Frontal cortex (tissue), 4 donors: ENCODE results near the gene SEC16A. TPM values are rescaled to one million over a fixed set of nuclear protein-coding genes. Genes with fewer than 3 reads are reported as not detected.
A peak's percentile ranks its signal among the peaks of the same experiment; 100 is the strongest.

Source experiments
- DNase-seq, 2 donors: peaks; one replicate each; pipeline ENCODE4 v3.0.0; 2012; ENCODE audit warnings: low spot score in 2 of 2
- FAIRE-seq: peaks from 2 replicates; lab custom pipeline; 2012; peaks lifted over from hg19 to GRCh38; lab: Jason Lieb, UNC
- total RNA-seq: library from RNA; depleted of rRNA; stranded (reverse); fragments of >200 nt; gene quantifications from one replicate; pipeline ENCODE4 v1.2.3, GENCODE V29; 2014
- donor health status: control.
- donor health status: control.
- donor health status: control.

The SEC16A gene
- total RNA-seq, 1 donor from 2014 or later = 9.0 TPM

DNA sequence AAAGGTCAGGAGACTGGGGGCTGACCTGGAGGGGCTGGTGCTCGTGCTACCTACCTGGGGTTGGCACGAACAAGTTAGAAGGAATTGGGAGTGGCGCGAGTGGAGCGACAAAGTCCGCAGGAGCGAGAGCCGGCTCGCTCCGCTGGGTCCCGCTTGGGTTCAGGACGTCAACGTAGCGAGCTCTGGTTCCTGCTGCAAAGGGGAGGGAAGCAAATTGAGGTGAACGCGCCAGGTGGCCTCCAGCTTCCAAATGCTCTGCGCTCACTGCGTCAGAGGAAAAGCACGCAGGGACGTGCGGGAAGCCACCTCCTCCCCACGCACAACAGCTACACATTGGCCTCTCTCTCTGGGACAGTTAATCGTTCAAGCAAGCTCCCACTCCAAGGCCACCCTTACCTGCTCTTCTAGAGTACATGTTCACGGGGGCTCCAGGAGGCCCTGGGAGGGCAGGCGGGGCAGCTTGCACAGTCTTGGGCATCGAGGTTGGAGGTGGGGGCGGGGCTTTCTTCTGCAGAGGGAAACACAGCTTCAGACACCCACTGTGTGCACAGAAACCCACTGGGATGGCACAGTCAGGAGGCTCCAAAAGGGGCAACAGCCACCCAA, 35.6 kb downstream of the SEC16A start:
- FAIRE-seq (no peak), DNase-seq (no peak)

DNA sequence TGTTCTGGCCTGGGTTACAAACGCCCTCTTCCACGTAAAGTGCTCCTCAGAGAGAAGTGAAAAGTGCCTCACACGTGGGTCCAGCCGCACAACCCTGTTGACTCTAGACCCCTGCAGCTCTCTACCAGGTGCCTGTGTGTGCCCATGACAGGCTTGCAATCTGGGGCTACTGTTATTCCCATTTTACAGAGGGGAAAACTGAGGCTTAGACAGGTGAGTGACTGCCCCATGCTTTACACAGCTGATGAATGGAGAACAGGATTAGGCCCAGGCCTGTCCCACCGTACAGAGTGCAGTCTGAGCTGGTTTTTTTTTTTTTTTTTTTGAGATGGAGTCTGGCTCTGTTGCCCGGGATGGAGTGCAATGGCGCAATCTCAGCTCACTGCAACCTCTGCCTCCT, 37.0 kb downstream of the SEC16A start:
- FAIRE-seq (no peak), DNase-seq (no peak)

DNA sequence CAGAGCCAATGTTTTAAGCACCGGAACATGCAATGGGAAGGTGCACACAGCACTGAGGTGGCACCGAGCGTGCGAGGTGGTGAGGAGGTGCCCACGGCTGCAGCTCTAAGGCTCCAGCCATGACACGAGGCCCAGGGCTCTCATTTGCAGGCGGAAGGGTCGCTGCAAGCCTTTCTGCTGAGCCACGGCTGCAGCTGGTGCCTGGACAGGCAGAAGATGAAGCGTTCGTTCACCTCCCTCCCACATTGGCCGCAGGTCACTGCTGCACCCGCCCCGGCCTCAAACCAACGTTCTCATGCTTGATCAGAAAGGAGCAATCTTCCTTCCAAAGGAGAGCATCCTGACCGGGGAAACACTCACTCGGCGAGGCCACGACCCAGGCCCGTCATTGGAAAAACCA, 38.7 kb downstream of the SEC16A start:
- no peak for FAIRE-seq
- no peak for DNase-seq

DNA sequence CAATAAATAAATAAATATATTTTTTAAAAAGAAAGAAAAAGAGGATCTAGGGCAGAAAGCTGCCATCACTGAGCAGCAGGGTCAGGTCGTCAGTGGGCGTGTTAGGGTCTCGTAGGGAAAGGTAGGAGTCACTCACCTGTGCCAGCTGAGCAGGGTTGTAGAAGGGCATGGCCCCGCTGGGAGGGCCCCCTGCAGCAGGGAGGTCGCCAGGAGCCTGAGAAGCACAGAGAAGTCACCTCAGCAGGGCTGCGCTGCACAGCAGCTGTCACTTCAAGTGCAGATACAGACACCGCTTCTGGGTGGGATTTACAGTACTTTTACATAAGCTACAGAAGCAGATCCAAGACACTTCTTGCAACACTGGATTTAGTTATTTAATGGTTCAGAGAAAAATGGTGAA, 39.2 kb downstream of the SEC16A start:
- no peak for DNase-seq
- no peak for FAIRE-seq

DNA sequence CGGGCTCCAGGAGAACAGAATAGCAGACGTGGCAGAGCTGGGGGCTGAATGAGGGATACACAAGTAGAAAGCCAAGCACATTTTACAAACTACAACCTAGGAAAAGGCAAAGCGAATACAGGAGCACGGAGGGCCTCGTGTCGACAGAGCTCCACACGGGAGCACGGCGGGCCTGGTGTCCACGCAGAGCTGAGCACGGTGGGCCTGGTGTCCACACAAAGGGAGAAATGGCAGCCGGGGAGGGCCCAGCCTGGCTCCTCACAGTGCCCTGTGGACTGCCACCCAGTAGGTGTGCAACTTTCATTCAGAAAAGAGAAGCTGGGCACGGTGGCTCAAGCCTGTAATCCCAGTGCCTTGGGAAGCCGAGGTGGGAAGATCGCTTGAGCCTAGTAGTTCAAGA, 39.8 kb downstream of the SEC16A start:
- FAIRE-seq (no peak), DNase-seq (no peak)

DNA sequence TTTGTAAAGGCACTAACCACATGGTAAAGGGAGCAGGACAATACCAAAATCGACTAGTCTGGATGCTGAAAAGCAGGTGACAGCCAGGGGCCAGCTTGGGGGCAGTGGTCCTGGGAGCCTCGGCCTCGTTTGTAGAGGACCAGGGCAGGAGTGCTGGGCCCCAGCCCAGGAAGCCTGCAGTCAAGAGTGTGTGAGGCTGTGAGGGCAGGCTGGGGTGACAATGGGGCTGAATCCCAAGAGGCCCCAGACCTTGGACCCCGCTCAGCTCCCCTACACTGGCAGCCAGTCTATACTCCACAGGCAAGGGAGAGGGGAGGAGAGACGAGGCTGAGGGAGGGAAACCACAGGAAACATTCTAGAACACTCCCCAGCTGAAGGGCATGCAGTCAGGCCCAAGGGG, 40.6 kb downstream of the SEC16A start:
- DNase-seq (no peak), FAIRE-seq (no peak)

DNA sequence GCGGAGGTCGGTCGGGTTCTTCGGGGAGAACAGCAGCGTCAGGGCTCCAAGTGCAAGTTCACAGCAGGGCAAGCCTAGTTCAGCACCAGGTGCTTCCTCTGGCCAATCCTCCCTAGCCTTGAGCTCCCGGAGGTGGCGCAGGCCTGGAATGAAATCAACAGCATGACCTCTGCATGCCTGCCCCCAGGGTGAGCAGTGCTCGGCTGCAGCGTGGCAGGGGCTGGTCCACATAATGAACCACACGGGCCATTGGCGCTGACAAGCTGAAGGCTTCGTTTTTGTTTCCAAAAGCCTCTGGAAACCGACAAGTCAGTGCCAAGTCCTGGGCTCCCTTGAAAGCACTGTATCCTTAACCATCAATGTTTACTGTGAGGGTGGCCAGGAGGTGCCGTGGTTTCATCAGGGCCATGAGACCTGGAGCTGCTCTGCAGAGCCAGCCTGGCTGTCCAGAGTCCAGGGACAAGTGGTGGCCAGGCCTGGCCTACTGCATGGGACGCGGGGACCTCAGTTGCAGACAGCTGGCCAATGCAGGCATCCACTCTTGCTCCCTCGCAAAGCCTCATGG, 41.1 kb downstream of the SEC16A start:
- FAIRE-seq (no peak), DNase-seq (no peak)

DNA sequence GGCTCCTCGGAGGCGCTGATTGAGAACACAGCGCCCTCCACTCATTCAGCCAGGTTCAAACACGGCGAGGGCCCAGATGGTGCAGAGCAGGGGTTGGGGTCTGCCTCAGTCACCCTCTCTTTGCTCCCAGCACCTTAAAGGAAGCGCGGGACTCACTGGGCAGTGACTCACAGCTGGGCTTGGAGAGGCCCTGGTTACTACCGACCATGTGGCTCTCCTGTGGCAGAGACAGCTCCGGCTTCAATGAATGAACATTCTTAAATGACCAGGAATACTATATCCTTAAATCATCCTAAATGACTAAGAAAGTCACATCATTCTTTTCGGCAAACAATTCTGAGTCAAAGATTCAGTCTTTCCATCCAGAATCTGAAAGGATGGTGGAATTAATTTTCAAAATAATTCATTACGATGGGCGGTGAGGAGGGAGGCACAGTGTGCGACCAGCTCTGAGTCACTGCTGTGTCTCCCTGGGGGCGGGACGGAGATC, 41.6 kb downstream of the SEC16A start:
- no peak for DNase-seq
- FAIRE-seq = no peak

DNA sequence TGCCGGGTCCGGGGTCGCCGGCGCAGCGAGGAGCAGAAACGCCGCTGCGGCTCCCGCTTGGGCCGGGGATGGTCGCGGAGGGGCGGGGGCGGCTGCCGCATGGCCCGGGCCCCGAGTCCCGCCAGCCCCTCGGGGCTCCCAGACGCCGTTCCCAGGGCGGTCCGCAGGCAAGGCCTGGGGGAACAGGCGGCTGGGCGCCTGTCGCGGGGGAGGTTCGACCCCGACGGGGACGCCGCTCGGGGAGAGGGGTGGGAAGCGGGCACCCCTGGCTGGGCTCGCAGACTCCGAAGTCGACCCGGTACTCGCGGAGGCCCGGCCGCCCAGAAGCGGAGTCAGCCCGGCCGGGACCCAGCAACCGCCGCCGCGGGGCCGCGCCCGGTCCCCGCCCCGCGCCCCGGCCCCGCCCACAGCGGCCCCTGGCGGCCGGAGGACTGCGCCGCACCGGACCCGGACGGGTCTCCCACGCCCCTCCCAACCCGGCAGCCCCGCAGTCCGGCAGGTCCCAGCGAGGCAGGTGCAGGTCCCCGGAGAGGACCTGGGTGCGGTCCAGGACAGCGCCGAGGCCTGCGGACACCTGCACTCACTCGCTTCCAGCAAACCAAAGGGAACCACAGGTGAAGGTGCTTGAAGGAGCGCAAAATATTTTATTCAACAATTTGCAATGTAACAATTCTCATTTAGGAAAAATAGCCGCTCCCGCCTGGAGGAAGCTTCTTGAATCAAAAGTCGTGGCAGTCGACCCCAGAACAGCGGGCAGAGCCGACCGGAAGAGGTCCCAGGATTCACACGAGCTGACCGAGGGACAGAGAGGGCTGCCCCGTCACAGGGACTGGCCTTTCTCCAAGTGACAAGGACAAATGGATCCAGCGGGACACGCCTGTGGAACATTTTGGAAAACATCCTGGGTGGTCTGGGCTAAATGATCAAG, 43.1 kb downstream of the SEC16A start, which contains the start of gene INPP5E:
TSS of gene INPP5E (minus strand) at position 365 of the 928 bp plus-strand sequence. CDS start 426 bp downstream, outside the sequence.
- FAIRE-seq = no peak
- DNase-seq = peak; percentile 91 to 96

DNA sequence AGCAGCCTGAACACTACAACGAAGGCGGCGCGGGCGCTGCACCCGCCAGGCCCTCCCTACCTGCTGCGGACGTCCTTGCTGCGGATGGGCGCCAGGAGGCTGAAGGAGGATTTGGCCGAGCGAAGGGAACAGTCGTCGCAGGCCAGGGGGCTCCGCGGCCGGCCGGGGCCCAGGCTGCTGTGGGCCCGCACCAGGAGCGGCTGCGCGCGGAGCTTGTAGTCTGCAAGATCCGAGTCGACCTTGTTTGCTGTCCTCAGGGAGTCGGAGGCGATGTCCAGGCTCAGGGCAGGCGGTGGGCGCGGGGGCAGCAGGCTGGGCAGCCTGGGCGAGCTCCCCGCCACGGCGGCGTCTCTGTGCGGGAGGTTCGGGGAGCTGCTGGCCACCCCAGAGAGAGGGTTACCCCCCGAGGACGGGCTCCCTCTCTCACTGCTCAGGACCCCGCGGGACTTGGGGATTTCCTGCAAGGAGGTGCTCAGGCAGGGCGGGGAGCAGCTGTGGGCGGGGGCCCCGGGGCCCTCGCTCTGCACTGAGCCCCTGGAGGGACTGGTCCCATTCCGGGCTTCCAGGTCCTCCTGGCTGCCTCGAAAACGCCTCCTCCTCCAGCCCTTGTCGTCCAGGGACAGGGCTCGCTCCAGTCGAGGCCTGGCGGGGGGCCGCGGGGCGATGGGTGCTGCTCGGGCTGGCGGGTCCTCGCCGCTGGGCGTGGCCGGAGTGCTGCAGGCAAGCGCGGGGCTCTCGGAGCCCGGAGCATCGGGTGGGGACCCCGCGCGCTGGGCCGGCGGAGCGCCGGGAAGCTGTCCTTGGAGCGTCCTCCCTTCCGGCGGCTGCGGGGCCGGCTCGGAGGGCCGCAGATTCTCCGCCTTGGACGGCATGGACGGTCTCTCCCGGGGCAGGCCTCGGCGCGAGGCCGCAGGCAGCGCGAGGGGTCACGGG, 44.0 kb downstream of the SEC16A start:
- FAIRE-seq = no peak
- DNase-seq = peak; percentile 49 to 65

DNA sequence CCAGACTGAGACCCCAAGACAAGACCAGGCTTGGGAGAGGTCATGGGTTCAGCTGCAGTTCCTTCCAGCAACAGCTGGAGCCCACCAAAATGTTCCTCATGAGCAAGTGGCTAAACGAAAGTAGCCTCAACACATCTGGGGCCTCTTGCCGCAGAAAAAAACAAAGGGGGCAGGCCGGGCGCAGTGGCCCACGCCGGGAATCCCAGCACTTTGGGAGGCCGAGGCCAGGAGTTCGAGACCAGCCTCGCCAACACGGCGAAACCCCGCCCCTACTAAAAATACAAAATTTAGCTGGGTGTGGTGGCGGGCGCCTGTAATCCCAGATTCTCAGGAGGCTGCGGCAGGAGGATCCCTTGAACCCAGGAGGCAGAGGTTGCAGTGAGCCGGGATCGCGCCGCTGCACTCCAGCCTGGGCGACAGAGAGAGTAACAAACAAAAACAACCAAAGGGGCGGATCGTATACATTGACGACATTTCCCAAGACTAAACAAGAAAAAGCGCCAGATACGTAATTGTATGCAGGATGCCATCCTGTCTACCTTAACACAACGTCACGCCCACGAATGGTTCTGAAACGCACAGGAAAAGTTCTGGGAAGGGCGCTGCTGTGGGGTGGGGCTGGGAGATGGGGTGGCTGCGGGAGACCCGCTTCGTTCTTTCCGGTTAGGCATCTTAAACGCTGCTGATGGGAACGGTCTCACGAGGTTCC, 44.8 kb downstream of the SEC16A start:
- peak in 1 of 2 donors; percentile 43 for DNase-seq
- FAIRE-seq = no peak

DNA sequence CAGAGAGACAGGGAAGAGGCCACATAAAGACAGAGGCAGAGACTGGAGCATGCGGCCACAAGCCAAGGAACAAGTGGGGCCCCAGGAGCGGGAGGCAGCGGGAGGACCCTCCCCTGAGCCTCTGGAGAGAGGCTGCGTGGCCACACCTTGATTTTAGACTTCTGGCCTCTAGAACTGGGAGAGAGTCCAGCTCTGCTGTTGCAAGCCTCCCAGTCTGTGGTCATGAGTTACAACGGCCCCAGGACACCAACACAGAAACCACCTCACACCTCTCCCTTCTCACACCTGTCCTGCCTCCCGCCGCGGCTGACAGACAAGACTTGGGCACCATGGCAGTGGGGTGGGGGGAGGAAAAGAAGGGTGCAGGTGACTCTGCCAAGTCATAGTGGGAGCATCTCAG, 45.4 kb downstream of the SEC16A start:
- no peak for FAIRE-seq
- no peak for DNase-seq

DNA sequence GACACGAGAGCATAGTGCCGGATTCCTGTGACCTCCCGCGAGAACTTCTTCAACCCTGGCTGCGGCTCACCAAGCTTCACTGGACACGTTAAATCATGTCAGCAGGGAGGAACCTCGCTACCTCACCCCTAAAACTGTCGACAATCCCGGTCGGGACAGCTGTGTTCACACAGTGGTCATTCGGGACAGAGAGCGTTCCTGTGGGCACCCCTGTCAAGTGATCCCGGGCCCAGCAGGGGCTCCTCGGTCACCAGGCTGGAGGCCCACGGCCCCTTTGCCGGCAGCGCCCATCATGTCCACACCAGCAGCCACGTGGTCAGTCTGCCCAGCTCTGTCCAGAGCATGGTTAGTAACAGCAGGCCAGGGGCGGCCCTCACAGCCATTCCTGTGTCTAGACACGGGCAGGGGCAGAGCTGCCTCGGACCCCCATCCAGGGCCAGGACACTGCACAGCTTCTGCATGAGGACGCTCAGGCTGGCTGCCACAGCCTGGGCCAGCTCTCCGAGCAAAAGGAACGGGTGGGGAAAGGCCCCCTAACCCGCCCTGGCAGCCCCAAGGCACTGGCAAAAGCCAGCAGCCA, 46.7 kb downstream of the SEC16A start:
- no peak for FAIRE-seq
- no peak for DNase-seq

DNA sequence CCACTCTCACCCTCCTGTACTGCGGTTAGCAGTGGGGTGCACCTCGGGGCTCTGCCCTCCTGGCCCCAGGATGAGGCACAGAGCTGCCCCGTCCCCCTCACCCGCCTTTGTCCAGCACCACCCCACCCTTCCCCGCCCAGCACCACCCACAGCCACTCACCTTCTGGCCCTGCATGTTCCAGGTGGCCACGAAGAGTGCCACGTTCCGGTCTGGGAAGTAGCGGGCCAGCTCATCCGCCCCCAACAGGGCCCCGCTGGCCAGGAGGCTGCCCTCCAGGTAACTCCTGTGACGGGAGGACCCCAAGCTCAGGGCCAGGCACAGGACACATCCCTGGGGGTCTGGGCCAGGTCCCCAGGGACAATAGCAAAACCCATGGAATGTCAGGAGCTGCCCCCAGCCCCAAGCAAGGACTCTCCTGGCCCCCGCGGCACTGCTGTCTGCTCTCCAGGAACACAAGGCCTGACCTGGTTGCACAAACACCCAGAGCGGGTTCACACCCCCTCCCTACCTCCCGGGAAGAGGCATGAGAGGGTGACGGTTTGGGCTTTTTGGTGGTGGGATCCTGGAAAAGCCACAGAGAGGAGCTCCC, 48.2 kb downstream of the SEC16A start:
- no peak for FAIRE-seq
- no peak for DNase-seq

DNA sequence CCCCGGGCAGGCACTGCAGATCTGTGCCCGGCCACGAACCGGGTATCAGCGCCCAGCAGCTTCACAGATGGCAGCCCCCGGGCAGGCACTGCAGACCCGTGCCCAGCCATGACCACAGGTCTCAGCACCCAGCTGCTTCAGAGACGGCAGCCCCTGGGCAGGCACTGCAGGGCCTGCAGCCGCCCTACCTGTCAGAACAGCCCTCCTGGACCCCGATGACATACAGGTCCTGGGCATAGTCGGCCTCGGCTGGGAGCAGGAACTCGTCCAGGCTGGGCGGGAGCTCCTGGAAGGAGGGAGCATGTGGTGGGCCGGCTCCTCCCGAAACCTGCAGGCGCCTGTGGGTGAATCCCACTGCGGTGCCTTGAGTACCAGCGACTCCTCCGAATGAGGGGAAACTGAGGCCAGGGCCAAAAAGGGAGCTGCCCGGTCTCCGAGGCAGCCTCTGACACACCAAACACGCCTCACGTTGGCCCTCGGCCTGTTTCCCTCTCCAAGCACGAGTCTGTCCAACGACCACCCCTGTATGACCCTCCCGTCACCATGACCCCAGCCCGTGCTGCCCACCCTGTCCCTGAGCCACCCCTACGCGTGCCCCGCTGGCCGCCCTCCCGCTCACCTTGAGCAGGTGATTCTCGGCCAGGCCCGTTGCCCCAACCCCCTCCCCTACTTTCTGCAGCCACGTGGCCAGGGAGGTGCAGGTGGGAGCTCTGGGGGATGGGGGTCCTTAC, 48.8 kb downstream of the SEC16A start:
- DNase-seq (no peak), FAIRE-seq (no peak)

DNA sequence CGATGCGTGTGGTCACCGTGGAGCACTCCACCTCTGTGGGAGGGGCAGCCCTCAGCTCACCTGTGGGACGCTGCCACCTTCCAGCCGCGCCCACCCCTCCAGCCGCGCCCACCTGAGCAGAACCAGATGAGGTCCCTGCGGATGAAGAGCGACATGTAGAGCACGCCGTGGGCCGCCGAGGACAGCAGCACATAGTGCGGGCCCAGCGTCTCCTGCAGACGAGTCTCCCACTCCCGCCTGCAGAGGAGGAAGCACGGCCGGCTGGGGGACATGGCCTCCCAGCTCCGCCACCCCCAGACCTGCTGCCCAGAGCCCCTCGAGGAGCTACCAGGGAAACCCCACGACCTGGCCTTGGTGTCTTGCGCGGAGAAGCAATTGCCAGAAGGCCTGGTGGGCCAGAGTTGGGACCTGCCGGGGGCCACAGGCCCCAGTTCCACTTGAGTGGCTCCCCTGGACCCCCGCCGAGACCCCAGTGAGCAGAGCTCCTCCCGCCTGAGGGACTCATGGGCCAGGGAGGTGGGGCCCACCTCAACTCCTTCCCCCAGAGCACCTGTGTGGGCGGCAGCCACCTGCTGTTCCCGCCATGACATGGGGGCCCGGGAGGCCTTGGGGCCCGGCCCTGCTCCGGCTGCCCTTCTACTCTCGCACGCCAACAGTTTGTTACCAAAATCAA, 49.7 kb downstream of the SEC16A start:
- FAIRE-seq (no peak), DNase-seq (no peak)

DNA sequence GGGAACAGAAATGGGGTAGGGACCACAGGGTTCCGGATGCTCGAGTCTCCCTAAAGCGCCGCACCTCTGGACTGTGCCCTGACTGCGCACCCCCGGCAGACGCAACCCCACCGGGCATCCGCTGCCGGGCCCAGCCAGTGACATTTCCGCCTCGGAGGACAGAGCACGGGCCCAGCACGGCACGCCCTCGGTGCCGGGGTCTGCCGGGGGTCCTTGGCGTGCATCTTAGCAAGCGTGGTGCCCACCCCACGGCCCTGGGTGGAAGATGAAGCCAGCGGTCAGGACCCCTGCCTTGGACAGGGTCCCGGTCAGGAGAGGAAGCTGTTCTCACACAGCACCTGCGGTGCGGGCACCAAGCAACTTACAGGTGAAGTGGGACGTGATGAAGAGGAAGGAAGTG, 50.2 kb downstream of the SEC16A start:
- no peak for FAIRE-seq
- DNase-seq = no peak
